ENCODE data around the gene TNFRSF4. TPM values are rescaled to one million over a fixed set of nuclear protein-coding genes. Genes with fewer than 3 reads are reported as not detected.

The TNFRSF4 gene
- total and polyA plus RNA-seq, 2 of the 8 experiments (the other 6 are each of a cell fraction or from before 2014, with no cell fraction given) = 0.06 TPM; not detected in 1

- Histone ChIP-seq H2BK5ac (ENCODE audit: low read depth, low read length) (no peak overlapping the region), H3K23ac (ENCODE audit: insufficient read length) (no peak overlapping the region), H3K14ac (ENCODE audit: insufficient read length) (no peak overlapping the region), H2AK5ac (ENCODE audit: low read depth, low read length) (no peak overlapping the region), H3K4me2 (ENCODE audit: insufficient read depth in 1 of 2, low read depth in 2 of 2, low read length in 2 of 2) (no peak overlapping the region), H3K27ac (ENCODE audit: low read depth, low read length) (no peak overlapping the region), H3K56ac (replicated peaks; ENCODE audit: insufficient read length, low read depth, low read length) (no peak overlapping the region), H3K23me2 (ENCODE audit: low read depth, low read length) (no peaks in the 10 kb centered on the region), H3K9ac (replicated peaks in 1 of 4; ENCODE audit: extremely low read depth in 1 of 4, low read depth in 3 of 4, low read length in 3 of 4) (no peak overlapping the region), H2BK120ac (replicated peaks; ENCODE audit: low read depth, low read length) (no peak overlapping the region), H3K4me3 (ENCODE audit: extremely low read depth in 1 of 4, insufficient read depth in 2 of 4, low read depth in 3 of 4, low read length in 4 of 4) (no peak overlapping the region), H2BK15ac (ENCODE audit: low read length) (no peak overlapping the region), H3K79me1 (ENCODE audit: low read depth, low read length) (no peaks in the 10 kb centered on the region; the same call in 1 of the 2 replicates), H3K9me3 (ENCODE audit: insufficient read depth in 2 of 2, low read depth in 1 of 2, low read length in 1 of 2) (no peaks in the 10 kb centered on the region), H4K20me1 (replicated peaks in 1 of 2; ENCODE audit: control insufficient read depth in 1 of 2, insufficient read depth in 2 of 2, low read length in 2 of 2) (no peaks in the 10 kb centered on the region), H2BK20ac (ENCODE audit: low read length) (no peak overlapping the region), H3K4ac (replicated peaks; ENCODE audit: insufficient read length, low read depth, low read length) (no peak overlapping the region), H4K8ac (ENCODE audit: extremely low read depth, insufficient read depth, low read length) (no peak overlapping the region; the same call in 1 of the 2 replicates), H2AFZ (ENCODE audit: low read length) (no peak overlapping the region), H3K79me2 (ENCODE audit: control insufficient read depth in 1 of 2, insufficient read depth in 2 of 2, low read length in 2 of 2) (no peaks in the 10 kb centered on the region; a peak in 2 of 4 replicates), H4K5ac (ENCODE audit: insufficient read length, low read depth, low read length) (no peak overlapping the region), H3K27me3 (replicated peaks in 1 of 4; ENCODE audit: control insufficient read depth in 3 of 4, extremely low read depth in 1 of 4, insufficient read depth in 3 of 4, low read length in 3 of 4) (0 out of 7 replicates have a peak, but pooled peaks cover 0 to 2% (median 0%) of the 10 kb centered on the region in 4 experiments), H2BK12ac (ENCODE audit: low read depth, low read length) (no peak overlapping the region), H3K36me3 (ENCODE audit: control insufficient read depth in 2 of 4, insufficient read depth in 4 of 4, low read length in 3 of 4) (no peaks in the 10 kb centered on the region), H3K4me1 (replicated peaks in 1 of 4; ENCODE audit: control insufficient read depth in 3 of 4, insufficient read depth in 4 of 4, low read length in 3 of 4) (peaks cover 0 to 33% (median 16%) of the 10 kb centered on the region in 4 experiments; a peak in 6 of 7 replicates), H4K91ac (replicated peaks; ENCODE audit: insufficient read length, low read length) (no peak overlapping the region), H3K18ac (ENCODE audit: extremely low read depth, low read length) (no peak overlapping the region)
- ChIA-PET CTCF (ENCODE audit: partially characterized antibody) (interaction anchor here (1.1 to 1.8 kb wide), 3 partner anchors 46 to 106 kb away, joined by 3 to 7 read pairs (median 4); no protein-coding TSS in a partner anchor), POLR2A (ENCODE audit: partially characterized antibody) (interaction anchor here (1.0 to 1.2 kb wide), 2 partner anchors 17 to 74 kb away, joined by 3 read pairs; no protein-coding TSS in a partner anchor)
- 94% methylated on average over 17 of the region's 37 CpGs; no CpG with 5 or more reads in 1 of the 2 experiments for WGBS, 2 experiments (ENCODE audit: extremely low coverage in 1 of 2, insufficient coverage in 1 of 2, insufficient read length in 1 of 2, insufficient replicate concordance in 2 of 2, low coverage in 1 of 2, low lambda C conversion rate in 2 of 2, missing lambda C conversion rate in 1 of 2)
- DNase-seq (ENCODE audit: low read depth in 1 of 2, low spot score in 2 of 2) = peak in 1 of 2 experiments; percentile 46
- FAIRE-seq = no peak
- TF ChIP-seq BCL11A (IDR thresholded peaks at IDR 0.05; ENCODE audit: low read depth in 2 of 2, low read length in 2 of 2) (no peak), GABPA (IDR thresholded peaks at IDR 0.05; ENCODE audit: borderline replicate concordance, insufficient read depth, low read length) (0 out of 2 replicates have a peak, but pooled peaks have one; percentile 3)
Measured at GRCh38 chr1:1168451-1169411, 45.2 kb downstream of the TNFRSF4 start.
